MM.1S (cell line): Measurements from ENCODE around the gene DYRK4.

ENCODE experiments used
- CTCF ChIP-seq: fragments of 300-600 bp; sonication (generic); IDR thresholded peaks from 2 replicates; pipeline ENCODE4 v1.5.1; 2016; ENCODE audit warnings: antibody characterized with exemption, low read length, mixed read lengths
- EZH2 ChIP-seq: fragments of 300-600 bp; sonication (generic); optimal IDR thresholded peaks from 2 replicates; pipeline ENCODE3; 2017; ENCODE audit warnings: low read depth, mild to moderate bottlenecking, antibody characterized with exemption, low read length, mixed read lengths

DNA sequence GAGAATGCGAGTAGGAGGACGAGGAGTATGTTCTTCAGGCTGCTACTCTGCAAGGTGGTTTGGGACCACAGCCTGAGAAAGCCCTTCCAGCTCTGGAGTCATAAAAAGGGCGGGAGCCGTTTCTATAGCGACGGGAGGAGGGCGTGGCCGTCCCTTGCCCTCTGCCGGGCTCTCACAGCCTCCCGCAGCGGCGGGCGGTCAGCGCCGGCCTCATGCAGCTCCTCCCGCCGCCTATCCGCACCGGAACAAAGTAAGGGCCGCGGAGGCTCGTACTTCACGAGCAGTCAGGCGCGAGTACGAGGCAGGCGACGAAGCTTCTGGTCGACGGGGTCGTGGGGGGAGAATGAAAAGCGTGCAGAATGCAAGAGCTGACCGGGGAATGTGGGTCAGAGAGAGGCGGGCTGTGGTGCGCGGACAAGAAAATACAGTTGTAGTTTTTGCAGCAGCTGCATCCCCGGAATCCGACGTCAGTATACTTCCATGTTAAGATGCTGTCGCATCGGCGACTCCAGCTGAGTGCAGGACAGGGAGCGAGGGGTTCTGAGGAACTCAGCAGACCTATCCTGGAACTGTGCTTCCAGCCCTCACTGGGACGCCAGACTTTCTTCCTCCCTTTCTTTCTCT is at the start of gene DYRK4:
- TF ChIP-seq CTCF (no peak), EZH2 (no peak)
